ENCODE data around the gene PDZRN4.

Gene PDZRN4

GRCh38 chr12:41573445-41573844, 385.3 kb downstream of the PDZRN4 start:
- TF ChIP-seq, protein P1, sequence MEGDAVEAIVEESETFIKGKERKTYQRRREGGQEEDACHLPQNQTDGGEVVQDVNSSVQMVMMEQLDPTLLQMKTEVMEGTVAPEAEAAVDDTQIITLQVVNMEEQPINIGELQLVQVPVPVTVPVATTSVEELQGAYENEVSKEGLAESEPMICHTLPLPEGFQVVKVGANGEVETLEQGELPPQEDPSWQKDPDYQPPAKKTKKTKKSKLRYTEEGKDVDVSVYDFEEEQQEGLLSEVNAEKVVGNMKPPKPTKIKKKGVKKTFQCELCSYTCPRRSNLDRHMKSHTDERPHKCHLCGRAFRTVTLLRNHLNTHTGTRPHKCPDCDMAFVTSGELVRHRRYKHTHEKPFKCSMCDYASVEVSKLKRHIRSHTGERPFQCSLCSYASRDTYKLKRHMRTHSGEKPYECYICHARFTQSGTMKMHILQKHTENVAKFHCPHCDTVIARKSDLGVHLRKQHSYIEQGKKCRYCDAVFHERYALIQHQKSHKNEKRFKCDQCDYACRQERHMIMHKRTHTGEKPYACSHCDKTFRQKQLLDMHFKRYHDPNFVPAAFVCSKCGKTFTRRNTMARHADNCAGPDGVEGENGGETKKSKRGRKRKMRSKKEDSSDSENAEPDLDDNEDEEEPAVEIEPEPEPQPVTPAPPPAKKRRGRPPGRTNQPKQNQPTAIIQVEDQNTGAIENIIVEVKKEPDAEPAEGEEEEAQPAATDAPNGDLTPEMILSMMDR (IDR thresholded peaks at IDR 0.05), result no peak
- no peak overlapping the region for H3K4me3 Mint-ChIP-seq
- DNase-seq, result no peak
- no peaks in the 10 kb centered on the region for H3K27me3 Mint-ChIP-seq (ENCODE audit: low read depth, poor library complexity)
- H3K9me3 Mint-ChIP-seq, result no peaks in the 10 kb centered on the region
- H3K36me3 Mint-ChIP-seq (ENCODE audit: low read depth), result no peaks in the 10 kb centered on the region
- H3K4me1 Mint-ChIP-seq, result no peaks in the 10 kb centered on the region
- H3K27ac Mint-ChIP-seq, result no peak overlapping the region

DNA sequence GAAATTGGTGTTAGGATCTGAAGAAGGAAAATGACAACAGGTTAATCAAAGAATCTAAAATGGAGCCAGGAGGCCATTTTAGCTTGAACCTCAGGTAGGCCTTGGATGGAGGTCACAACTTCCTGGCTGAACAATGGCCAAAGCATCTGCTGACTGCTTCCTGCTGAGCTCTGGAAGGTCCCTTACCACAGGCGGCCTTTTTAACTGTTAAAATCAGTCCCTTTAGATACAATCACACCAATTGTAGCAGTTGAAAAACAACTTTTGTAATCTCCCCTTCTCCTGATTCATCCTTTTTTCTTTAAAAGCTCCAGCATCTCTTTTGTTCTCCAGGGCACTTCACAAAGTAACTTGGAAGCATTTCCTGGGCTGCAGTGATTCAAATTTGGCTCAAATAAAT, 388.8 kb downstream of the PDZRN4 start:
- Mint-ChIP-seq H3K9me3 (no peaks in the 10 kb centered on the region), H3K4me3 (no peak overlapping the region), H3K36me3 (ENCODE audit: low read depth) (no peaks in the 10 kb centered on the region), H3K27me3 (ENCODE audit: low read depth, poor library complexity) (no peaks in the 10 kb centered on the region), H3K27ac (no peak overlapping the region), H3K4me1 (no peaks in the 10 kb centered on the region)
- no peak for DNase-seq
- TF ChIP-seq, protein P1 (IDR thresholded peaks at IDR 0.05), result no peak

- Mint-ChIP-seq H3K4me1 (no peaks in the 10 kb centered on the region), H3K27me3 (ENCODE audit: low read depth, poor library complexity) (no peaks in the 10 kb centered on the region), H3K4me3 (no peak overlapping the region), H3K27ac (no peak overlapping the region), H3K36me3 (ENCODE audit: low read depth) (no peaks in the 10 kb centered on the region), H3K9me3 (no peaks in the 10 kb centered on the region)
- TF ChIP-seq, protein P1 (IDR thresholded peaks at IDR 0.05), result no peak
- no peak for DNase-seq
Observed at GRCh38 chr12:41577995-41578394, 389.9 kb downstream of the PDZRN4 start.

- Mint-ChIP-seq H3K4me1 (peaks cover 4% of the 10 kb centered on the region), H3K27me3 (ENCODE audit: low read depth, poor library complexity) (peaks cover 3% of the 10 kb centered on the region), H3K4me3 (no peak overlapping the region), H3K36me3 (ENCODE audit: low read depth) (no peaks in the 10 kb centered on the region), H3K9me3 (no peaks in the 10 kb centered on the region), H3K27ac (no peak overlapping the region)
- no peak for DNase-seq
- TF ChIP-seq, protein P1 (IDR thresholded peaks at IDR 0.05), result no peak
Observed at GRCh38 chr12:41585784-41586183, 397.7 kb downstream of the PDZRN4 start.

DNA sequence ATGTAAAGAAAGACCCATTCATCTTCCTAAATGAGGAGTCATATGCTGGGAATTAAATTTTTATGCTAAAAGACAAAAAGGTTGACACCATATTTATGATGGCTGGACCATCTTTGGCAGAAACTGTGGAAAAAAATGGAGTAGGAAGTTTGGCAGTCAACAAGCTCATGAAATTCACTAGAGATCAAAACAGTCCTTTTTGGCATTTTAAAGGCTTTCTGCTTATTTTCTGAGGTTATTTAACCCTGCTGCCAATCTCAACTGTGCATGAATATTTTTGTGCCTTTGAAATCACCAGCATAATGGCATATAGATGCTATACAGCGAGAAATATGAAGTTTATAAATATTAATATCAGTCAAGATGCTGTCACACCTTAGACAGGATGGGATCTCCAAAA, 399.5 kb downstream of the PDZRN4 start:
- Mint-ChIP-seq H3K27me3 (ENCODE audit: low read depth, poor library complexity) (peaks cover 3% of the 10 kb centered on the region), H3K9me3 (no peaks in the 10 kb centered on the region), H3K27ac (no peak overlapping the region), H3K4me1 (peaks cover 4% of the 10 kb centered on the region), H3K4me3 (no peak overlapping the region), H3K36me3 (ENCODE audit: low read depth) (no peaks in the 10 kb centered on the region)
- DNase-seq, result no peak
- TF ChIP-seq, protein P1 (IDR thresholded peaks at IDR 0.05), result no peak

GRCh38 chr12:41589878-41590277, 401.8 kb downstream of the PDZRN4 start:
- DNase-seq, result no peak
- Mint-ChIP-seq H3K36me3 (ENCODE audit: low read depth) (no peaks in the 10 kb centered on the region), H3K27me3 (ENCODE audit: low read depth, poor library complexity) (peaks cover 3% of the 10 kb centered on the region), H3K4me1 (peaks cover 4% of the 10 kb centered on the region), H3K4me3 (no peak overlapping the region), H3K9me3 (no peaks in the 10 kb centered on the region), H3K27ac (no peak overlapping the region)
- TF ChIP-seq, protein P1 (IDR thresholded peaks at IDR 0.05), result no peak
